Measurements from ENCODE around the gene CLTB.

- TF ChIP-seq, protein P1, sequence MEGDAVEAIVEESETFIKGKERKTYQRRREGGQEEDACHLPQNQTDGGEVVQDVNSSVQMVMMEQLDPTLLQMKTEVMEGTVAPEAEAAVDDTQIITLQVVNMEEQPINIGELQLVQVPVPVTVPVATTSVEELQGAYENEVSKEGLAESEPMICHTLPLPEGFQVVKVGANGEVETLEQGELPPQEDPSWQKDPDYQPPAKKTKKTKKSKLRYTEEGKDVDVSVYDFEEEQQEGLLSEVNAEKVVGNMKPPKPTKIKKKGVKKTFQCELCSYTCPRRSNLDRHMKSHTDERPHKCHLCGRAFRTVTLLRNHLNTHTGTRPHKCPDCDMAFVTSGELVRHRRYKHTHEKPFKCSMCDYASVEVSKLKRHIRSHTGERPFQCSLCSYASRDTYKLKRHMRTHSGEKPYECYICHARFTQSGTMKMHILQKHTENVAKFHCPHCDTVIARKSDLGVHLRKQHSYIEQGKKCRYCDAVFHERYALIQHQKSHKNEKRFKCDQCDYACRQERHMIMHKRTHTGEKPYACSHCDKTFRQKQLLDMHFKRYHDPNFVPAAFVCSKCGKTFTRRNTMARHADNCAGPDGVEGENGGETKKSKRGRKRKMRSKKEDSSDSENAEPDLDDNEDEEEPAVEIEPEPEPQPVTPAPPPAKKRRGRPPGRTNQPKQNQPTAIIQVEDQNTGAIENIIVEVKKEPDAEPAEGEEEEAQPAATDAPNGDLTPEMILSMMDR (IDR thresholded peaks at IDR 0.05 in 8 of 11, conservative IDR thresholded peaks at IDR 0.05 in 3 of 11): no peak
- no peak for TF ChIP-seq POLR2AphosphoS5 (IDR thresholded peaks at IDR 0.05)
Observed at GRCh38 chr5:176362233-176362490, 54.2 kb downstream of the CLTB start.
